Prostate gland (tissue), 2 donors: Measurements from ENCODE around the gene CXXC1. TPM values are rescaled to one million over a fixed set of nuclear protein-coding genes. Genes with fewer than 3 reads are reported as not detected.

ENCODE experiments used
- DNase-seq: peaks from one replicate; pipeline ENCODE4 v3.0.0-alpha.2; 2019; ENCODE audit warnings: low spot score
- H3K27ac ChIP-seq, 2 donors: fragments of 200-600 bp; sonication (generic); 2 replicates each; pipeline ENCODE4 v1.5.1; 2017 to 2019
- H3K27me3 ChIP-seq: fragments of 200-600 bp; sonication (generic); replicated peaks from 2 replicates; pipeline ENCODE4 v1.5.1; 2019; ENCODE audit not compliant: insufficient read depth
- H3K36me3 ChIP-seq, 2 donors: fragments of 200-600 bp; sonication (generic); 1 replicate in 1 of 2; 2 replicates in 1 of 2; pipeline versions ENCODE4 v1.5.1 to v1.8.1; 2017 to 2019
- H3K4me1 ChIP-seq: fragments of 200-600 bp; sonication (generic); replicated peaks from 2 replicates; pipeline ENCODE4 v1.5.1; 2019
- H3K4me3 ChIP-seq, 2 donors: fragments of 200-600 bp; sonication (generic); 2 replicates each; pipeline ENCODE4 v1.5.1; 2017 to 2019
- H3K9me3 ChIP-seq: fragments of 200-600 bp; sonication (generic); 2 replicates; pipeline ENCODE4 v1.5.1; 2017
- POLR2A ChIP-seq: fragments of 450-650 bp; IDR thresholded peaks from one replicate; pipeline ENCODE4 v1.6.1; 2016; ENCODE audit warnings: antibody characterized with exemption, mild to moderate bottlenecking
- POLR2AphosphoS5 ChIP-seq: sonication (generic); formaldehyde crosslinking; IDR thresholded peaks from one replicate; pipeline ENCODE4 v1.6.1; 2017; ENCODE audit warnings: antibody characterized with exemption
- WGBS: methylation state at CpG from one replicate; pipeline ENCODE4 v1.1.5; 2018; 5-methylcytosine and 5-hydroxymethylcytosine counted together
- intact Hi-C: fragments of 100-400 bp; cut with DNase I; formaldehyde crosslinking; loops from one replicate; pipeline ENCODE4 v1.14.2; 2022
- total RNA-seq, 2 donors: library from RNA; depleted of rRNA; stranded (reverse); fragments of >200 nt; gene quantifications; one replicate each; pipeline ENCODE4 v1.1.0, GENCODE V29; 2016
- TF ChIP-seq, protein P1 (sequence below), 4 experiments: fragments of 200-600 bp in 2 of 4; fragments of 450-650 bp in 2 of 4; sonication (generic) in 2 of 4; IDR thresholded peaks; 1 replicate in 3 of 4; 2 replicates in 1 of 4; pipeline ENCODE4 v1.5.1; 2016 to 2019; ENCODE audit warnings: antibody characterized with exemption in 4 of 4, mild to moderate bottlenecking in 2 of 4, moderate library complexity in 2 of 4

Gene CXXC1
- total RNA-seq, 2 donors from 2014 or later, result 61.9 to 87.4 TPM

DNA sequence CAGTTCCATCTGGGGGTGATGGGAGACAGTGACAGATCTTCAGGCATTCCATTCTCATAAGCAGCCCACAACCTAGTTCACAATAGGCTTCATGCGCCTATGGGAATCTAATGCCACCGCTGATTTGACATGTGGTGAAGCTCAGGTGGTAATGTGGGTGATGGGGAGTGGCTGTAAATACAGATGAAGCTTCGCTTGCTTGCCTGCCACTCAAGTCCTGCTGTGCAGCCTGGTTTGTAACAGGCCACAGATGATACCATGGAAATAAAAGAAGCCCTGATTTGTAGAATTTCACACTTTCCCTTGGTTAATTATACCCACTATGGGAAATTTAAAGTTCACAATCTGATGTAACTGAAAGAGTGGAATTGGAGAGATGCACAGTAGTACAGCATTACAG lies 40.5 kb upstream of the CXXC1 start:
- Histone ChIP-seq H3K27ac (no peak overlapping the region), H3K4me3 (no peak overlapping the region), H3K9me3 (no peaks in the 10 kb centered on the region), H3K27me3 (no peaks in the 10 kb centered on the region), H3K4me1 (no peaks in the 10 kb centered on the region), H3K36me3 (no peaks in the 10 kb centered on the region)
- TF ChIP-seq POLR2A, result no peak
- TF ChIP-seq POLR2AphosphoS5, result no peak
- TF ChIP-seq, protein P1, sequence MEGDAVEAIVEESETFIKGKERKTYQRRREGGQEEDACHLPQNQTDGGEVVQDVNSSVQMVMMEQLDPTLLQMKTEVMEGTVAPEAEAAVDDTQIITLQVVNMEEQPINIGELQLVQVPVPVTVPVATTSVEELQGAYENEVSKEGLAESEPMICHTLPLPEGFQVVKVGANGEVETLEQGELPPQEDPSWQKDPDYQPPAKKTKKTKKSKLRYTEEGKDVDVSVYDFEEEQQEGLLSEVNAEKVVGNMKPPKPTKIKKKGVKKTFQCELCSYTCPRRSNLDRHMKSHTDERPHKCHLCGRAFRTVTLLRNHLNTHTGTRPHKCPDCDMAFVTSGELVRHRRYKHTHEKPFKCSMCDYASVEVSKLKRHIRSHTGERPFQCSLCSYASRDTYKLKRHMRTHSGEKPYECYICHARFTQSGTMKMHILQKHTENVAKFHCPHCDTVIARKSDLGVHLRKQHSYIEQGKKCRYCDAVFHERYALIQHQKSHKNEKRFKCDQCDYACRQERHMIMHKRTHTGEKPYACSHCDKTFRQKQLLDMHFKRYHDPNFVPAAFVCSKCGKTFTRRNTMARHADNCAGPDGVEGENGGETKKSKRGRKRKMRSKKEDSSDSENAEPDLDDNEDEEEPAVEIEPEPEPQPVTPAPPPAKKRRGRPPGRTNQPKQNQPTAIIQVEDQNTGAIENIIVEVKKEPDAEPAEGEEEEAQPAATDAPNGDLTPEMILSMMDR (IDR thresholded peaks at IDR 0.05), result no peak
- DNase-seq, result no peak
- intact Hi-C loops, result no loop called here
- WGBS, result 82% methylated on average over 3 of the region's 3 CpGs

DNA sequence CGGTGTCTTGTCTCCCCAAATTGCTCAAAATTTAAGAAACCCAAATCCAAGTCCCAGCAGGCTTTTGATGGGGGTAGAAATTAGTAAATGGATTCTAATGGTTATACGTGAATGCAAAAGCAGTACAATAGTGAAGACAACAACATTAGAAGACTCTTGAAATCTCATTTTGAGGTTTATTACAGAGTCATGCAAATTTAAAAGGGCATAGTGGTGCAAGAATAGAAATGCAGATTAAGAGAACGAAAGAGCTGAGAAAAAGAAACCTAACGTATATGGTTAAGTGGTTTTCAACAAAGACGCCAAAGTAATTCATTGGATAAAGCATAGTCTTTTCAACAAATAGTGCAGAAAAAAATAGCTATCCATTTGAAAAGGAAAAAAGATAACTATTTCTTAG lies 33.2 kb upstream of the CXXC1 start:
- TF ChIP-seq POLR2A (no peak), POLR2AphosphoS5 (no peak)
- TF ChIP-seq, protein P1 (IDR thresholded peaks at IDR 0.05), result no peak
- no peak overlapping the region for H3K4me3 ChIP-seq
- no peaks in the 10 kb centered on the region for H3K9me3 ChIP-seq
- H3K27me3 ChIP-seq, result no peaks in the 10 kb centered on the region
- H3K27ac ChIP-seq, result no peak overlapping the region
- H3K4me1 ChIP-seq, result no peaks in the 10 kb centered on the region
- 77% methylated on average over 5 of the region's 5 CpGs for WGBS
- intact Hi-C loops, result no loop called here
- DNase-seq, result no peak
- no peaks in the 10 kb centered on the region for H3K36me3 ChIP-seq

DNA sequence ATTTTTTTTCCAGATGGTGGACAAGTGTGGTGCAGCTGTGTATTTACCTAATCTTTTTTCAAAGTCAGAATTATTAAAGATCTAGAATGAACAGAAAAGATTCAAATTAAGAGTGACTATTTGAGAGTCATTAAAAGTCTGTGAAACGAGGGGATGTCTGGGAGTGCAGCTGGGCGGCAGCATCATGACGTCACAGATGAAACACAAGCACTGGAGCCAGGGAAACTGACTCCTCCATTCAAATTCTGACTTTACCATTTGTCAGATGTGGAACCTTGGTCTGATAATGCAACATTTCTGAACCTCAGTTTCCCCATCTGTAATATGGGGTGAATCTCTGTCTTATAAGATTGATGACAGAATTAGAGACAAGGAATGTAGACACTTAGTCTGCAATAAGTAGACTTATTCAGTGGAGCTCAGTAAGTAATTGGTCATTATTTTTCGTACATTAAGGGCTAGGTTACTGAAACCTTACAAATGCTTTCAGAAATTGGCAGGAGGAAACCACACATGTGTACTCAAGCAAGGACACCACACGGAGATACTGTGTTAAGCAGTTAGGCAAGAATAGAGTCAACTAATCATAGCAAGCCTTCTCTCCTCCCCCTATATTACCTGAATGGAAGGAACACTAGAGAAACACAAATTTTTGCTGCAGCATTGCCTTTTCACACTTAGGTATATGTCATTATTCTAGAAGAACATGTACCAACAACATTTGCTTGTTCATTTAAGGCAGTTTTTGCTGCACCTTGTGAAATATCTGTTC lies 27.8 kb upstream of the CXXC1 start:
- H3K27ac ChIP-seq, result no peak overlapping the region
- no peak overlapping the region for H3K4me3 ChIP-seq
- WGBS, result 52% methylated on average over 5 of the region's 5 CpGs
- no peaks in the 10 kb centered on the region for H3K4me1 ChIP-seq
- no peaks in the 10 kb centered on the region for H3K27me3 ChIP-seq
- intact Hi-C loops, result no loop called here
- H3K9me3 ChIP-seq, result no peaks in the 10 kb centered on the region
- TF ChIP-seq POLR2A (no peak), POLR2AphosphoS5 (no peak)
- TF ChIP-seq, protein P1 (IDR thresholded peaks at IDR 0.05), result no peak
- DNase-seq, result no peak
- no peaks in the 10 kb centered on the region for H3K36me3 ChIP-seq

DNA sequence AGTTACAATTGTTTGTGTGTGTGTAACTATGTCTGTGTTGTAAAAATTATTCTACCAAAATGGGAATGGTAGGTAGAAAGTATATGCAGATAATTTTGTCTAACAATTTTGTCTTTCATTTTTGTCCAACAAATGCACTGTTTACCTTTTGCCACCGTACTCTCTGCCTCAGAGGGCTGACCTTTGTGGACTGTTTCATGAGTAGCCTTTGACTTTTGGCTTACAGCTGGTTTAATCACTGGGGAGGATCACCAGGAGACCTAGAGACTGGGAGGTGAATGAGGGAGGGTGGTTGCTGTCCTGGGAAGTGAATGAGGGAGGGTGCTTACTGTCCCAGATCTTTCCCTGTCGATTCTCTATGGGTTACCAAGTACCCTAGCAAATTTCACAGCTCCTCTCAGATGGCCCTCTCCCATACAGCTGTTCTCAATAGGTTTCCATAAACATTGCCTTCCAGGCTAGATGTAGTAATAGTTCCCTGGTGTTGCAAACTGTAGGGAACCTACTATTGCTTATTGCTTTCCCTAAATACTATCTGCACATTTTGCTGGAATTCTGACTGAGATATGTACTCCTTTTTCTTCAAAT lies 26.5 kb upstream of the CXXC1 start:
- DNase-seq, result no peak
- Histone ChIP-seq H3K36me3 (no peaks in the 10 kb centered on the region), H3K4me3 (no peak overlapping the region), H3K27me3 (no peaks in the 10 kb centered on the region), H3K4me1 (no peaks in the 10 kb centered on the region), H3K27ac (no peak overlapping the region), H3K9me3 (no peaks in the 10 kb centered on the region)
- TF ChIP-seq, protein P1 (IDR thresholded peaks at IDR 0.05), result no peak
- no peak for TF ChIP-seq POLR2AphosphoS5
- TF ChIP-seq POLR2A, result no peak
- intact Hi-C loops, result no loop called here
- WGBS, result 38% methylated on average over 2 of the region's 2 CpGs
